Stimulated activated memory B cell treated with anti-CD40 and anti-IgM and Interleukin-4, amounts not matched to agents 10 μg/mL and 1 μg/mL and 100 μg/mL, for 72 hours (primary cell): ENCODE data around the gene POLE2.
"Not testable (repeated sequence)": the region's sequence is repeated elsewhere in the genome, so short reads cannot be mapped to it uniquely, and the experiment has no call there.

Experiments used
- ATAC-seq: fragments of 150-1000 bp; cut with Tn5 transposase; 2 replicates; pipeline ENCODE4 v1.10.0; 2021
- H3K27ac Mint-ChIP-seq: one replicate; pipeline ENCODE4 v1.8.0; 2022; ENCODE audit warnings: mild to moderate bottlenecking, mixed read lengths
- H3K27me3 Mint-ChIP-seq: one replicate; pipeline ENCODE4 v1.8.0; 2022; ENCODE audit warnings: mixed read lengths
- H3K36me3 Mint-ChIP-seq: one replicate; pipeline ENCODE4 v1.8.0; 2022; ENCODE audit warnings: mixed read lengths
- H3K4me1 Mint-ChIP-seq: one replicate; pipeline ENCODE4 v1.8.0; 2022; ENCODE audit warnings: mixed read lengths
- H3K4me3 Mint-ChIP-seq: one replicate; pipeline ENCODE4 v1.8.0; 2022; ENCODE audit warnings: mild to moderate bottlenecking, moderate library complexity, mixed read lengths
- H3K9me3 Mint-ChIP-seq: one replicate; pipeline ENCODE4 v1.8.0; 2022; ENCODE audit warnings: mixed read lengths

The POLE2 gene

GRCh38 chr14:49688701-49689030, 652 bp upstream of the POLE2 start:
- ATAC-seq = no peak
- Mint-ChIP-seq H3K36me3 (no peaks in the 10 kb centered on the region), H3K4me3 (peak overlapping the region; percentile 85), H3K9me3 (no peaks in the 10 kb centered on the region), H3K27me3 (no peaks in the 10 kb centered on the region), H3K4me1 (peaks cover 29% of the 10 kb centered on the region), H3K27ac (peak overlapping the region; percentile 88)

GRCh38 chr14:49686425-49686824, 1.6 kb downstream of the POLE2 start:
- Mint-ChIP-seq H3K4me1 (peaks cover 15% of the 10 kb centered on the region), H3K4me3 (peak overlapping the region; percentile 55), H3K9me3 (no peaks in the 10 kb centered on the region), H3K27me3 (no peaks in the 10 kb centered on the region), H3K36me3 (peaks cover 3% of the 10 kb centered on the region), H3K27ac (no peak overlapping the region)
- ATAC-seq = no peak

- Mint-ChIP-seq H3K27me3 (no peaks in the 10 kb centered on the region), H3K36me3 (peaks cover 19% of the 10 kb centered on the region), H3K4me3 (no peak overlapping the region), H3K27ac (no peak overlapping the region), H3K4me1 (no peaks in the 10 kb centered on the region), H3K9me3 (no peaks in the 10 kb centered on the region)
- no peak for ATAC-seq
Observed at GRCh38 chr14:49679271-49679670, 8.7 kb downstream of the POLE2 start.

GRCh38 chr14:49677643-49678042, 10.4 kb downstream of the POLE2 start:
- no peak for ATAC-seq
- no peak overlapping the region for H3K27ac Mint-ChIP-seq
- H3K4me3 Mint-ChIP-seq = no peak overlapping the region

GRCh38 chr14:49673586-49673985, 14.4 kb downstream of the POLE2 start:
- Mint-ChIP-seq H3K4me1 (no peaks in the 10 kb centered on the region), H3K9me3 (peaks cover 3% of the 10 kb centered on the region), H3K27me3 (no peaks in the 10 kb centered on the region), H3K4me3 (no peak overlapping the region), H3K27ac (no peak overlapping the region), H3K36me3 (peaks cover 17% of the 10 kb centered on the region)
- no peak for ATAC-seq

More at GRCh38 chr14:49677643-49678042, 10.4 kb downstream of the POLE2 start:
- peaks cover 3% of the 10 kb centered on the region for H3K9me3 Mint-ChIP-seq
- no peaks in the 10 kb centered on the region for H3K27me3 Mint-ChIP-seq
- peaks cover 34% of the 10 kb centered on the region for H3K36me3 Mint-ChIP-seq
- H3K4me1 Mint-ChIP-seq = no peaks in the 10 kb centered on the region

- no peaks in the 10 kb centered on the region for H3K4me1 Mint-ChIP-seq
- no peak overlapping the region for H3K27ac Mint-ChIP-seq
- no peak overlapping the region for H3K4me3 Mint-ChIP-seq
- no peaks in the 10 kb centered on the region for H3K27me3 Mint-ChIP-seq
- peaks cover 3% of the 10 kb centered on the region for H3K9me3 Mint-ChIP-seq
- peaks cover 21% of the 10 kb centered on the region for H3K36me3 Mint-ChIP-seq
- ATAC-seq = no peak
Observed at GRCh38 chr14:49670475-49670874, 17.5 kb downstream of the POLE2 start.

GRCh38 chr14:49659526-49660455, 28.2 kb downstream of the POLE2 start:
- Mint-ChIP-seq H3K4me1 (no peaks in the 10 kb centered on the region), H3K4me3 (no peak overlapping the region), H3K27me3 (no peaks in the 10 kb centered on the region), H3K27ac (no peak overlapping the region), H3K36me3 (no peaks in the 10 kb centered on the region), H3K9me3 (no peaks in the 10 kb centered on the region)
- no peak for ATAC-seq

GRCh38 chr14:49657500-49657899, 30.5 kb downstream of the POLE2 start:
- not testable (repeated sequence) for H3K36me3 Mint-ChIP-seq, H3K4me3 Mint-ChIP-seq, H3K27ac Mint-ChIP-seq, H3K9me3 Mint-ChIP-seq, H3K4me1 Mint-ChIP-seq, ATAC-seq, H3K27me3 Mint-ChIP-seq

GRCh38 chr14:49654511-49654910, 33.5 kb downstream of the POLE2 start:
- Mint-ChIP-seq H3K36me3 (peaks cover 12% of the 10 kb centered on the region), H3K27me3 (no peaks in the 10 kb centered on the region), H3K9me3 (no peaks in the 10 kb centered on the region), H3K4me3 (no peak overlapping the region), H3K27ac (no peak overlapping the region), H3K4me1 (peaks cover 12% of the 10 kb centered on the region)
- no peak for ATAC-seq

- Mint-ChIP-seq H3K9me3 (no peaks in the 10 kb centered on the region), H3K27me3 (no peaks in the 10 kb centered on the region), H3K27ac (no peak overlapping the region), H3K4me1 (peaks cover 12% of the 10 kb centered on the region), H3K4me3 (no peak overlapping the region), H3K36me3 (peaks cover 12% of the 10 kb centered on the region)
- no peak for ATAC-seq
Observed at GRCh38 chr14:49653508-49653907, 34.5 kb downstream of the POLE2 start.

GRCh38 chr14:49642163-49642562, 45.9 kb downstream of the POLE2 start:
- H3K4me1 Mint-ChIP-seq = peaks cover 38% of the 10 kb centered on the region
- no peaks in the 10 kb centered on the region for H3K9me3 Mint-ChIP-seq
- peaks cover 30% of the 10 kb centered on the region for H3K36me3 Mint-ChIP-seq
- no peak for ATAC-seq
- H3K4me3 Mint-ChIP-seq = no peak overlapping the region
- peak overlapping the region; percentile 69 for H3K27ac Mint-ChIP-seq
- H3K27me3 Mint-ChIP-seq = no peaks in the 10 kb centered on the region

GRCh38 chr14:49641697-49642129, 46.3 kb downstream of the POLE2 start:
- peaks cover 30% of the 10 kb centered on the region for H3K36me3 Mint-ChIP-seq
- ATAC-seq = no peak
- H3K4me1 Mint-ChIP-seq = peaks cover 39% of the 10 kb centered on the region
- no peaks in the 10 kb centered on the region for H3K27me3 Mint-ChIP-seq
- H3K4me3 Mint-ChIP-seq = no peak overlapping the region
- no peaks in the 10 kb centered on the region for H3K9me3 Mint-ChIP-seq
- peak overlapping the region; percentile 69 for H3K27ac Mint-ChIP-seq

- Mint-ChIP-seq H3K27ac (peak overlapping the region; percentile 32), H3K4me3 (no peak overlapping the region), H3K4me1 (peaks cover 44% of the 10 kb centered on the region), H3K27me3 (no peaks in the 10 kb centered on the region), H3K36me3 (peaks cover 31% of the 10 kb centered on the region), H3K9me3 (no peaks in the 10 kb centered on the region)
- ATAC-seq = no peak
Observed at GRCh38 chr14:49640540-49641417, 47.2 kb downstream of the POLE2 start.

- Mint-ChIP-seq H3K4me3 (no peak overlapping the region), H3K27ac (peak overlapping the region; percentile 95), H3K4me1 (peaks cover 59% of the 10 kb centered on the region), H3K36me3 (peaks cover 31% of the 10 kb centered on the region), H3K27me3 (no peaks in the 10 kb centered on the region), H3K9me3 (no peaks in the 10 kb centered on the region)
- ATAC-seq = no peak
Observed at GRCh38 chr14:49637534-49638078, 50.4 kb downstream of the POLE2 start.

- Mint-ChIP-seq H3K27ac (peak overlapping the region; percentile 95), H3K9me3 (no peaks in the 10 kb centered on the region), H3K4me1 (peaks cover 57% of the 10 kb centered on the region), H3K4me3 (peak overlapping the region; percentile 46), H3K36me3 (peaks cover 24% of the 10 kb centered on the region), H3K27me3 (no peaks in the 10 kb centered on the region)
- ATAC-seq = no peak
Observed at GRCh38 chr14:49636866-49637265, 51.1 kb downstream of the POLE2 start.
